NCI-H774 (cell line): ENCODE measurements around the gene ZACN.
"Not testable (repeated sequence)": the region's sequence is repeated elsewhere in the genome, so short reads cannot be mapped to it uniquely, and the experiment has no call there.

Experiments used
- DNase-seq: peaks from one replicate; lab custom pipeline; 2025; lab: John Stamatoyannopoulos, UW

Gene ZACN

DNA sequence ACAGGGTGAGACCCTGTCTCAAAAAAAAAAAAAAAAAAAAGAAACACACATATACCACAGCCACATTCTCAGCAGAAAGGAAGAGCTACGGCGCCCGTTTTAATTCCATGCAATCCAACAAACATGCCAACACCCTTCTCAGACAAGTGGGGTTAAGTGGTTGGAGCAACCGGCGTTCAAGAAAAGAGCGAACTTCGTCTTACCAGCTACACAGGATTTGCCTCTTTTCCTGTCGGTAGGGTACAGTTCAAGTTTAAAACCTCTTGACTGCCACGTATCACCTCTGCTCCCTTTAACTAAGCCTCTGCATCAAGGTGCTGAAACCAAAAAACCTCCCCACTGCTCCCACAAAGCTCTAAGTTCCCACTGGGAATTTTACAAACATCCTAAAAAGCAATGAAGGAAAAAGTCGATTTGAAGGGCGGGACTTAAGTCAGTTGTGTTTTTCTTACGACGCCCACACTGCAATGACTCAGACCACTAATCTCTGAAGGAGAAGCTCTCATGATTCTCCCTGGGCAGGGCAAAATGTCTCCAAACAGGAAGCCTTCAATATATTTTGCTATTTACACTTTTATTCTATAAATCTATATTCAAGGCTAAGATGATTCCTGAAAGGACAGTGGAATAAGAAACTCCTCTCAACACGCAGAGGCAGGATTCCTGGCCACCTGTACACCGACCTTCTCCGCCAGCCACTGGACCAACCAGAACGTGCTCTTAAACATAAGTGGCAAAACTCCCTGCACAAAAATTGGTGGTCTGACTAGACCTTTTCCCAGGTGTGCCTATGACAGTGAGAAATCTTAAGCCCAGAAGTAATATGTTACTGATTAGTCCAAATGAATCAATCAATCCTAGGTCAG lies 25.5 kb upstream of the ZACN start:
- no peak for DNase-seq

DNA sequence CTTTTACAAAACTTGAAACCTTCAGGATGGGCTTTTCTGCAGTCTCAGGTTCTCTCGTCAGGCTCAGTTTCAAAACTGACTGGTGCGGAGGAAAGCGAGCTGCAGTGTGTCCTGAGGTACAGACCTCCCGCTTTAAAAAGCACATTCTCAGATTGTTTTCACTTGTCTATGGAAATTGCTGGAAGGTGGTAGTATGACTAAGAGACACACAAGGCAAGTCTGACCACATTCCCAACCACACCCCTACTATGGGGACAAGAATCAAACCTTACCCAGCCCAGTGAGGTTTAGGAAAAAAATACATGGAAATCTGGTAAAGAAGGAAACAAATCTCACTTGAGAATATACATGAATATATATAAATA lies 24.9 kb upstream of the ZACN start:
- DNase-seq, result no peak

DNA sequence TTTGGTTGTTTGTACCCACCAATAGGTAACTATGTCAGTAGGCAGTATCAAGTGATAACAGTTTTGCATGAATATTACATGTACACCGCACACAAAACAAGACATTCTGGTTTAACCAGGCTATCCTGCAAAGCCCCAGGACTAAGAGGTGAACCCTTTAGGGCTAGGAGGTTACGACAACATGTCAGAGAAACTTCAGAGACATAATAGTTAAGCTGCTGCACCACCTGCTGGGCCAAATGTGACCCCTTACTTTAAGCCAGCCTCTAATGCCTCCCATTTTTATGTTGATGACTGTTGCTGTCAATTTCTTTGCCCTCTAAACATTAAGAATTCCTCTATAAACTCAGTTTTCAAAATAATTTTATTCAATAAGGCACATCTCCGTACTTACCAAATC lies 22.1 kb upstream of the ZACN start:
- DNase-seq, result no peak

DNA sequence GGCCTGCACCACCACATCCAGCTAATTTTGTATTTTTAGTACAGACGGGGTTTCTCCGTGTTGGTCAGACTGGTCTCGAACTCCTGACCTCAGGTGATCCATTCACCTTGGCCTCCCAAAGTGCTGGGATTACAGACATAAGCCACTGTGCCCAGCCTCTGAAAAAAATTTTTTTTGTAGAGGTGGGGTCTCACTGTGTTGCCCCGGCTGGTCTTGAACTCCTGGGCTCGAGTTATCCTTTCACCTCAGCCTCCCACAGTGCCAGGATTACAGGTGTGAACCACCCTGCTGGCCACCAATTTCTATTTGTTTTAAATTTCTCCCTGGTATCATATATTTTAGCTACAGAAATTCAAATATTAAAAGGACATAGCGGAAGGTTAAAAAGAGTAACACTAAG lies 20.7 kb upstream of the ZACN start:
- DNase-seq, result not testable (repeated sequence)

DNA sequence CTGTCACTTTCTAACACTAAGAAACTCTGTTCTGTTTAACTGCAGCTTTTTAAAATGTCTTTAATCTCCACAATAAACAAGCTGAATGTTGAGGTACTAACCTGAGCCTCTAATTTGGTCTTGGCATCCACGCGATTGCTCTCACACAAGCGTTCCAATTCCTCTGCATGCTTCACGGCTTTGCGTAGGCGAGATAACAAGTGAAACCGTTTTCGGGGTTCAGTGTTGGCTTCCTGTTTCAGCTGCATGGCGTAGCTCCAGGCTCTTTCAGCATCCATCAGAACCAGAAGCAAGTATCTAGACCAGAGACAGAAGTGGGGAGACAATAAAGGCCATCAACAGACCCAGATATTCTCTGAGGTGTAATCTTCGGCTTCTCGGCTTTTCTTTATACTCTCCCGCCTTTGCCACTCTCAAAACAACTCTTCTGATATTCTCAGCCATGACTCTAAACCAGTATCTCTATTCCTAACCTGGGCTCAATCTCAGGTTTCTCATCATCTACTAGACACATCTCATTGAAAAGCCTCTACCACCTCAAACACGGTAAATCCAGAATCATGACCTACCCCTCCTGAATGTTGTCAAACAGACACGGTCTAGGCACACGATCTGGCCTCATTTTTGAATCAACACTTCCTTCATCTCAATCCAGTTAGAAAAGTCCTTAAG lies 15.0 kb upstream of the ZACN start:
- DNase-seq, result no peak

DNA sequence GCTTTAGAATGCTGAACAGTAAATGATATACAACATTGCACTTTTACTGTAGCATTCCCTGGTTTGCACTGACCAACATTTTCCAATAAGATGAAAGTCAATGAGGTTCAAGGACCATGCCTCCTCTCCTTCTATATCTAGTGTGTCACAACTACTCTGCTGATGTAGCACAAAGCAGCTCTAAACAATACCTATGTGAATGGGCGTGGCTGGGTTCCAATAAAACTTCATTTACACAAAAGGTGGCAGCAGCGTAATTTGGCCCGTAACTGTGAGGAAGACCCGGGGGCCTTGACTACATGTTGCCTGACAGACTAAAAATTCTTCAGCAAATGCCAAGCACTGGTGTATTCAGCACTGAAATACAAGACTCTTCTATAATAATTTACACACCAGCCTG lies 13.2 kb upstream of the ZACN start:
- no peak for DNase-seq

DNA sequence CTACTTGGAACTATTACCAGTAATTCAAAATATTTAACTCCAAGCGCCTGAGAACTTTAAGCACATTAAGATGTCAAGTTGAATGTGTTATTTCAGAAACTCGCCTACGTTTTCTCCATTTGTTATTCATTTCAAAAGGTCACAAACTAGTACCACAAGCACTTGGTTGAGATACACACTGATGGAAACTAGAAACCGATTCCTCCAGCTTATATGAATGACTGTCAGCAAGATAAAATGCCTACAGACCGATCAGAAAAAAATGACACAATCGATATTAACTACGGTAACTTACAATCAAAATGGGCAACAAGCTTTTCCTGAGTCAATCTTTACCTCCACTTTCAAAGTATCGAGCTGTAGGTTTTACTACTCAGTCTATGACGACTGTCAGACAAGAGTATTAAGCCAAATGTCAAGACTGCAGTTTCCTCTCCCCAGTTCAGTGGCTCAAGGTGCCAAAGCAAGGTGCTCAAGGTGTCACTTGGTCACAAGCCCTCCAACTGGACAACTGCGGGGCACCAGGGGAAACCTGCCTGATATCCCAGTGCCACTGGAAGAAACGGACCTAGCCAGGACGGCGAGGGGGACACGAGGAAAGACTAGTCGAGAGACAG lies 7.3 kb upstream of the ZACN start:
- DNase-seq, result no peak

DNA sequence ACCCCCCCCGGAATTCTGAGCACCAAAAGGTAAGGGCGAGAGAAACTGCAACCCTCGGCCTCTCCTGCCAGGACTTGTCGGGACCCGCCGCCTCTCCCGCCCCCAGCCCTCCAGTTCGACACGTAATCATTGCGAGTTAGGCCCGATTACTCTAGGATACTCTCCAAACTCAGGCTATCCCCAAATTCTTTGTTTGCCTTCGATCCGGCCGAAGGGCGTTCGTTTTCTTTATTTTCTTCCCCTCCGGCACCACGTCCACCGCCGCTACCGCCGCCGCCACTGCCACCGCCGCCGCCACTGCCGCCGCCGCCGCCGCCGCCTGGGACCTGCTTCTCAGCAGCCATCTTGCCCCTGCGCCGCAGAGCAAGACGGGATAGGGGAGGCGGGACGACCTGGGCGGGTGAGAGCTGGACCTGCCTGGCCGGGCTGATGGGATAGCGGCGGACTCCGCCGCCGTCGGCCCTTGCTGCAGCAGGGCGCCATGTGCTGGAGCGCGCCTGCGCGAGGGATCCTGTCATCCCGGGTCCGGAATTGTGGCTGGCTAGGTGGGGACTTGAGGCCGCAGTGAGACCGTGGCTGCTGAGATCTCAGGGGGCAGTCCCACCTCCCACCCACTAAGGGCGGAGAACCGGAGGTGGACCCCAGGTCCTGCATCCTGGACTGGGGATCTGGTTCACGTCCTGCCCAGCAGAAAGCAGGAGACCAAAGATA lies 6.7 kb upstream of the ZACN start, which contains the start of gene SRP68:
SRP68 (minus strand) TSS at position 370 of the 711 bp plus-strand sequence; CDS start at position 344, 26 bp downstream.
- peak; percentile 96 for DNase-seq

DNA sequence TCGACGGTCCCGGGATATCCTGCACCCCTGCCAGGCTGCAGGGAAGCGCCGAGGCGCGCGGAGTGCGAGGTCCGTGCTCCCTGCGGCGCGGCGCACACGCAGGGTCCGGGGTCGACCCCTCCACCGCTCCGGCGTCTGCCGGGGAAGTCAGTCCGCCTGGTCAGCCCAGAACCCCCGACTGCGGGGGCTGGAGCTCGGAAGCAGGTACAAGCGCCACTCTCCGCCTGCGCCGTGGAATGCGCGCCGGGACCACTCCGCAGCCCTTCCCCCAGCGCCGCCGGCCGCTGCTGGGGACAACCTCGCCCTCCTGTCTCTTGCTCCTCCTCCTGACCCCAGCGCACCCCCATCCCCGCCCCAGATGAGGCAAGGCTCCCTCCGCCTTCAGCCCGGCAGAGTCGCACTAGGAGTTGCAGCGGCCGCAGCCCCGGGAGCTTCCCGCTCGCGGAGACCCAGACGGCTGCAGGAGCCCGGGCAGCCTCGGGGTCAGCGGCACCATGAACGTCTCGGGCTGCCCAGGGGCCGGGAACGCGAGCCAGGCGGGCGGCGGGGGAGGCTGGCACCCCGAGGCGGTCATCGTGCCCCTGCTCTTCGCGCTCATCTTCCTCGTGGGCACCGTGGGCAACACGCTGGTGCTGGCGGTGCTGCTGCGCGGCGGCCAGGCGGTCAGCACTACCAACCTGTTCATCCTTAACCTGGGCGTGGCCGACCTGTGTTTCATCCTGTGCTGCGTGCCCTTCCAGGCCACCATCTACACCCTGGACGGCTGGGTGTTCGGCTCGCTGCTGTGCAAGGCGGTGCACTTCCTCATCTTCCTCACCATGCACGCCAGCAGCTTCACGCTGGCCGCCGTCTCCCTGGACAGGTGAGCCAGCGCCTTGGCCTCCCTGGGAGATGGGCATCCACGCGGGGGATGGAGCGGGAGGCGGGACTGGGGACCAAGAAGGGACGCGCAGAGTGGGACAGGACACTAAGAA lies 4.3 kb upstream of the ZACN start, which contains the start of gene GALR2:
GALR2 (plus strand) TSS at position 392 of the 974 bp plus-strand sequence; CDS start at position 495, 103 bp downstream.
- DNase-seq, result no peak

DNA sequence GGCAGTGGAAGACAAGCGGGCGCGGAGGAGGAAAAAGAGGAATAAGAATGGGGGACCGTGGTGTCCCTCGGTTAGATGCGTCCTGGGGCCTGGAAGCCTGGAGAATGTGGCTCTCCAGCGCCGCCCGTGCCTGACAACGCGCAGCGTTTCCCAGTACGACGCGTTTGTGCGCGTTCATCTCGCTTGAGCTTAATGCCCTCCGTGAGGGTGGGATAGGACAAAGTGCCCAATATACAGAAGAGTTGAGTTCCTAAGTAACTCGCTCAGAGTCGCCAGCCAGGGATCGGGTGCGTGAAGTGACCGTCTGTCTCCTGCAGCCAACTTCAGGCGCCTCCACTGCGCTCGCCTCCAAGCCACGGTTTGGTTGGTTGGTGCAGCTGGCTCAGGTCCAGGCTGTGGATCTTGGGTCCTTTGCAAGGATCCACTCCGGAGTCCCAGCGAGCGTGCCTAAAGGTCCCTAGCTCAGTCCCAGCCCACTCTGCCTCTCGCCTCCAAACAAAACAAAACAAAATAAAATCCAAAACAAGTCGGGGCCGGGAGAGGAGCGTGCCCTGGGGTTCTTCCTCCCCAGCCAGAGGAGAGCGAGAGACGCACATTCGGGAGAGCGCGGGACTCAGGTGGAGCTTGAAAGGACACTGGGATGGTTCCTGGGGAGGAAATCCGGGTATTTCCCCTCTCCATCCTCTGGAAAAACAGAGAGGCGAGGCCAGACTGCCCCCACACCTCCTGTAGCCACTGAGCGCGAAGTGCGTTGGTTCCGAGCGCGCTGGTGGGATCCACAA lies 3.4 kb upstream of the ZACN start:
- no peak for DNase-seq

DNA sequence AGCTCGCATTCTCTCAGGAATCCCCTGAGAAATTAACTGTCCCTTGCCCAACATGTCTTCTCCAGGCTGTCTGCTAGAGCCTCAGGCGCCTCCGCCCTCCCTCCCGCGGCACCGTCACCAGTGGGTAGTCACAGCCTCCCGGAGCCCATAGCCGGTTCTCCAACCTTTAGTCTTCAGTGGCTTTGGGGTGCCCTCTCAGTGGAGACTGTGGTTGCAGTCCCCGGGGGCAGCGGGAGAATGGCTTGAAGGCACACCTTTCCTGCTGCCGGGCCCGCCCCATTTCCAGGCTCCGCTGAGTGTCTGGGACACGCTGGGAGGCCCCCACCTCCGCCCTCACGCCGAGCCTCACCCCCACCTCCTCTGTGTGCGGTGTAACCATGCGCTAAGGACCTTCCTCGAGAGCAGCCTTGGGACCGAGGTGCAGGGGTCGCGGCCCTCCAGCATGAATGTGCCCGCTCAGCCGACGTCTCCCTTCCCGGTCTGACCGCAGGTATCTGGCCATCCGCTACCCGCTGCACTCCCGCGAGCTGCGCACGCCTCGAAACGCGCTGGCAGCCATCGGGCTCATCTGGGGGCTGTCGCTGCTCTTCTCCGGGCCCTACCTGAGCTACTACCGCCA lies 2.7 kb upstream of the ZACN start:
- no peak for DNase-seq

DNA sequence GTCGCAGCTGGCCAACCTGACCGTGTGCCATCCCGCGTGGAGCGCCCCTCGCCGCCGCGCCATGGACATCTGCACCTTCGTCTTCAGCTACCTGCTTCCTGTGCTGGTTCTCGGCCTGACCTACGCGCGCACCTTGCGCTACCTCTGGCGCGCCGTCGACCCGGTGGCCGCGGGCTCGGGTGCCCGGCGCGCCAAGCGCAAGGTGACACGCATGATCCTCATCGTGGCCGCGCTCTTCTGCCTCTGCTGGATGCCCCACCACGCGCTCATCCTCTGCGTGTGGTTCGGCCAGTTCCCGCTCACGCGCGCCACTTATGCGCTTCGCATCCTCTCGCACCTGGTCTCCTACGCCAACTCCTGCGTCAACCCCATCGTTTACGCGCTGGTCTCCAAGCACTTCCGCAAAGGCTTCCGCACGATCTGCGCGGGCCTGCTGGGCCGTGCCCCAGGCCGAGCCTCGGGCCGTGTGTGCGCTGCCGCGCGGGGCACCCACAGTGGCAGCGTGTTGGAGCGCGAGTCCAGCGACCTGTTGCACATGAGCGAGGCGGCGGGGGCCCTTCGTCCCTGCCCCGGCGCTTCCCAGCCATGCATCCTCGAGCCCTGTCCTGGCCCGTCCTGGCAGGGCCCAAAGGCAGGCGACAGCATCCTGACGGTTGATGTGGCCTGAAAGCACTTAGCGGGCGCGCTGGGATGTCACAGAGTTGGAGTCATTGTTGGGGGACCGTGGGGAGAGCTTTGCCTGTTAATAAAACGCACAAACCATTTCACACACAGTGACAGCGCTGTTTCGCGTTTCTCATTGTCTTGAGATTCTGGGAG lies 2.0 kb upstream of the ZACN start:
- DNase-seq, result no peak

DNA sequence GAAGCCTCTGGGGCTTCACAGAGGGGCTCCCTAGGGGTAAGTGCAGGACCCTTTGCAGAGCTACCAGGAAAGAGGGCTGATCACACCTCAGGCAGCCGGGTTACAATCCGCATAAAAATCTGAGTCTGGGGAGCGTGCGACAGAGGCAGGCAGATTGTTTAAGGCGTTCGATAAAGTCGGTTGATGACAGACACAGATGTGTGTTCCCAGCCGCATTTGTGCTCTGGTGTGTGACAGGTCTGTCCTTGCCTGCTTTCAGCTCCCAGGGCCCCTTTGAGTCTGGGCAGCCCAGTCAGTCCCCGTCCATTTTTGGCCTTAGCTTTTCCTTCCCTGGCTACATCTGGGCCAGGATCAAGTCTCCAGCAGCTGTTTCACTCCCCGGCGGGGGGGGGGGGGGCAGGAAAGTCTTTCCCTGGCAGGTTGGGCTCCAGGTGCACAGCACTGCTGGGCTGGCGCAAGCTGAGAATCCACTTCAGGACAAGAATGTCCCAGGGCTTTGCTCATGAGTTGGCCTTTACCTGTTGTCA lies 1.3 kb upstream of the ZACN start:
- DNase-seq, result peak; percentile 34

DNA sequence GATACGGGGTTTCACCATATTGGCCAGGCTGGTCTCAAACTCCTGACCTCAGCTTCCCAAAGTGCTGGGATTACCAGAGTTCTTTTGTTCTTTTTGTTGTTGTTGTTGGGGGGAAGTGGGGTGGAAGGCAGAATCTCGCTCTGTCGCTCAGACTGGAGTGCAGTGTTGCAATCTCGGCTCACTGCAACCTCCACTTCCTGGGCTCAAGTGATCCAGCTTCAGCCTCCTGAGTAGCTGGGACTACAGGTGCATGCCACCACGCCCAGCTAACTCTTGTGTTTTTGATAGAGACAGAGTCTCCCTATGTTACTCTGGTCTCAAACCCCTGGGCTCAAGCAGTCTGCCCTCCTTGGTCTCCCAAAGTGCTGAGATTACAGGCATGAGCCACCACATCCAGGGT lies 612 bp upstream of the ZACN start:
- not testable (repeated sequence) for DNase-seq

DNA sequence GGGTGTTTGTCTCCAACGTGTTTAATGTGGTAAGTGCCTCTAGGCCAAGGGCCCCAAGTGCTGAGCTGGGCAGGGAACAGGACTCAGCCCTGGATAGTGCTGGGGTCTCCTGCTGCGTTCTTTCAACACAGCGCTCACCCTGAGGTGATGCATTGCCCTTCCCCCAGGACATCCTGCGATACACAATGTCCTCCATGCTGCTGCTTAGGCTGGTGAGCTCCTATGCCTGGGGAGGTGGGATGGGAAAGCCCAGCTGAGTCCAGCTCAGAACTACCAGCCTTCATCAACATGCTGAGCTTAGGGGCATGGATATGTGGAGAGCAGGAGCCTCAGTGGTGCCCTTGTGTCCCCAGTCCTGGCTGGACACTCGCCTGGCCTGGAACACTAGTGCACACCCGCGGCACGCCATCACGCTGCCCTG lies 563 bp downstream of the ZACN start:
- no peak for DNase-seq

DNA sequence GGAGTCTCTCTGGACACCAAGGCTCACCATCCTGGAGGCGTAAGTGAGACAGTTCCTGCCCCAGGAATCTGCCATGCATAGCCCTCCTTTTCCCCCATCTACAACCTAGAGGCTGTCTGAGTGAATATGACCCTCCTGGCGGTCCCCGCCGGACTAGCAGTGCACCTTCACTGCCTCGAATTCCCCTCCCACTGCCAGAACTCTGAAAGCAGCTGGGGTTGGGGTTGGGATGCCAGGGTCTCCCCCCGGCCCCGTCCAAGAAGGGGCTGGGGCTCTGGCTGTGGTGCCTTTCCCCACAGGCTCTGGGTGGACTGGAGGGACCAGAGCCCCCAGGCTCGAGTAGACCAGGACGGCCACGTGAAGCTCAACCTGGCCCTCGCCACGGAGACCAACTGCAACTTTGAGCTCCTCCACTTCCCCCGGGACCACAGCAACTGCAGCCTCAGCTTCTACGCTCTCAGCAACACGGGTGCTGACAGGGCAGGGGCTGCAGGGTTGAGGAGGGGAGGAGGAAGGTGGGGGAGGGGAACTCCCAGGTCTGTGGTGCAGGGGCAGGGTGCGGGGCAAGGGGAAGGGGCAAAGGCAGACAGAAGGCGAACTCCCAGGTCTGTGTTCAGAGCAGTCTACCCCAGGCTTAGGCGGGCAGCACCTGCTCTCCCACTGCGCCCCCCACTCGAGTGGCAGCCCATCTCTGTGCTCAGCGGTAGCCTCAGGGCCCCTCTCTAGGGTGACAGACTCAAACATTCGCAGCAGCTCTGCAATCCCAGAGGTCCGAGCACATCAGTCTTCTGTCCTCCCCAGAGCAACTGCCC lies 1.2 kb downstream of the ZACN start:
- no peak for DNase-seq

DNA sequence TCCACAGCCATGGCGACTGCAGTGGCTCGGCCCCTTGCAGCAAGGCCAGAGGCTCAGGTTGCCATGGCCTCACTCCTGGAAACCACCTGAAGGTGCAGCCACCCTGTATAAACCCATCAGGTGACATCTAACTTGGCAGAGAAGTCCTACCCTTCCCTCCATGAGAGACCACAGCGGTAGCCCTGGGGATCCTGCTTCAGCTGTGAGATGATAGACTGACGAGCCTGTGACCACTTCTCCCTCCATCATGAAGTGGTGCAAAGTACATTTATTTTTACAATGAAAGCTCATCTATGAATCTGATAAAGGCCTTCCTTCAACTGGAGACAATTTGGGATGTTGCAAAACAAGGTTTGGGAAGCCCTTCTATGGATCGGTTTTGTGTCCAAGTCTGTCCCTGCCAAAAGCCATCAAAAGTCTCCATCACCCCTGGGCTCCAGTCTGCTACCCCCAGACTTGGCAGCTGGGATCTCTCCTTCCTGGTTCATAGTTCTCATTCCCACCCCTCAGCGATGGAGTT lies 1.8 kb downstream of the ZACN start:
- DNase-seq, result no peak
